ENCODE results near the gene CHST10. TPM values are rescaled to one million over a fixed set of nuclear protein-coding genes. Genes with fewer than 3 reads are reported as not detected.

The CHST10 gene
- total RNA-seq, 1 experiment from 2014 or later = 29.7 TPM

- Histone ChIP-seq H3K23ac (ENCODE audit: insufficient read length, low read depth, low read length) (no peak overlapping the region), H3K56ac (ENCODE audit: insufficient read length, low read depth, low read length) (no peak overlapping the region), H3K27me3 (ENCODE audit: insufficient read depth, low read length) (no peaks in the 10 kb centered on the region), H3K27ac (ENCODE audit: insufficient read length, low read depth, low read length) (no peak overlapping the region), H3K14ac (ENCODE audit: insufficient read depth, low read length) (no peak overlapping the region), H4K8ac (replicated peaks; ENCODE audit: insufficient read length, low read depth, low read length) (no peak overlapping the region), H2BK12ac (ENCODE audit: insufficient read length, low read depth, low read length) (no peak overlapping the region), H3K23me2 (ENCODE audit: insufficient read length, low read depth, low read length, poor library complexity, severe bottlenecking) (no peaks in the 10 kb centered on the region), H3K4ac (ENCODE audit: low read depth, low read length) (no peak overlapping the region), H3K79me1 (ENCODE audit: insufficient read depth, low read depth, low read length, poor library complexity, severe bottlenecking) (no peaks in the 10 kb centered on the region), H3K4me1 (ENCODE audit: insufficient read depth, low read length) (no peaks in the 10 kb centered on the region), H3K79me2 (ENCODE audit: insufficient read depth, low read length) (no peaks in the 10 kb centered on the region), H3K9ac (ENCODE audit: extremely low read depth, insufficient read length, low read length) (no peak overlapping the region), H2BK20ac (ENCODE audit: low read depth, low read length, poor library complexity, severe bottlenecking) (no peak overlapping the region), H4K91ac (ENCODE audit: insufficient read length, low read depth, low read length) (no peak overlapping the region), H4K20me1 (ENCODE audit: control insufficient read depth, insufficient read depth, insufficient read length) (no peaks in the 10 kb centered on the region), H2BK120ac (ENCODE audit: low read depth, low read length, poor library complexity, severe bottlenecking) (no peak overlapping the region), H3K9me3 (ENCODE audit: control insufficient read depth, low read depth, low read length) (no peaks in the 10 kb centered on the region), H2BK15ac (ENCODE audit: low read depth, low read length) (no peak overlapping the region), H4K5ac (ENCODE audit: insufficient read length, low read depth, low read length) (no peak overlapping the region), H3K18ac (ENCODE audit: insufficient read length, low read depth, low read length) (no peak overlapping the region), H2AFZ (ENCODE audit: low read length) (no peak overlapping the region), H3K4me2 (ENCODE audit: insufficient read depth, insufficient read length, low read length) (no peak overlapping the region), H2AK5ac (ENCODE audit: insufficient read length, low read length) (no peak overlapping the region), H2BK5ac (ENCODE audit: insufficient read length, low read length) (no peak overlapping the region), H3T11ph (ENCODE audit: low read length) (no peak overlapping the region)
- Mint-ChIP-seq H3K4me1 (no peaks in the 10 kb centered on the region), H3K9me3 (peaks cover 0 to under 1% of the 10 kb centered on the region in 2 experiments; a peak in 1 of 5 replicates), H3K27me3 (ENCODE audit: low read depth) (peaks cover 12% of the 10 kb centered on the region), H3K27ac (no peak overlapping the region), H3K36me3 (ENCODE audit: insufficient read depth in 1 of 3, low read depth in 3 of 3) (0 out of 7 replicates have a peak, but pooled peaks cover 0 to 1% (median 0%) of the 10 kb centered on the region in 3 experiments), H3K4me3 (no peak overlapping the region)
- no peak for TF ChIP-seq CTCF (conservative IDR thresholded peaks at IDR 0.05)
- no CpG with 5 or more reads among the region's 8 CpGs for WGBS (ENCODE audit: extremely low coverage, insufficient read length, low lambda C conversion rate)
- no peak for DNase-seq
Measured at GRCh38 chr2:100437751-100438150, 20.3 kb upstream of the CHST10 start.
